OCI-LY1 (cell line): ENCODE data around the gene PHLDB3.

Experiments
- EZH2 ChIP-seq: fragments of 200-600 bp; sonication (generic), shearing (Covaris generic); IDR thresholded peaks from 2 replicates; pipeline ENCODE4 v1.8.0; 2017; ENCODE audit warnings: borderline replicate concordance, mixed run types, mild to moderate bottlenecking, antibody characterized with exemption, low read length, moderate library complexity, mixed read lengths
- TF ChIP-seq, protein P1 (sequence below): fragments of 200-600 bp; sonication (generic), shearing (Covaris generic); IDR thresholded peaks from 2 replicates; pipeline ENCODE4 v1.5.1; 2017; ENCODE audit warnings: mild to moderate bottlenecking, antibody characterized with exemption, low read length, moderate library complexity, mixed read lengths

DNA sequence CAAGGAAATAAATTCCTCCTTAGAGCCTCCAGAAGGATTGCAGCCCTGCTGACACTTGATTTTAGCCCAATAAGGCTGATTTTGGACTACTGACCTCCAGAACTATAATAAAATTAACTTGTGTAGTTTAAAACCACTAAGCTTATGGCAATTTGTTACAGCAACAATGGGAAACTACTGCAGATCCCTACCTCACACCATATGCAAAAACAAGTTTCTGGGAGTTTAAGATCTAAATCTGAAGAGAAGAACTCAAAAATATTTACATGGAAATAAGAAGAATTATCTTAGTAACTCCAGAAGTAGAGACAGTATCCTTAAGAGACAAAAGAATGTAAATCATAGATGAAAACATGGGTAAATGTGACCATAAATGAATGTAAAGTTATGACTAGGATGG is 34.4 kb upstream of the PHLDB3 start:
- TF ChIP-seq, protein P1, sequence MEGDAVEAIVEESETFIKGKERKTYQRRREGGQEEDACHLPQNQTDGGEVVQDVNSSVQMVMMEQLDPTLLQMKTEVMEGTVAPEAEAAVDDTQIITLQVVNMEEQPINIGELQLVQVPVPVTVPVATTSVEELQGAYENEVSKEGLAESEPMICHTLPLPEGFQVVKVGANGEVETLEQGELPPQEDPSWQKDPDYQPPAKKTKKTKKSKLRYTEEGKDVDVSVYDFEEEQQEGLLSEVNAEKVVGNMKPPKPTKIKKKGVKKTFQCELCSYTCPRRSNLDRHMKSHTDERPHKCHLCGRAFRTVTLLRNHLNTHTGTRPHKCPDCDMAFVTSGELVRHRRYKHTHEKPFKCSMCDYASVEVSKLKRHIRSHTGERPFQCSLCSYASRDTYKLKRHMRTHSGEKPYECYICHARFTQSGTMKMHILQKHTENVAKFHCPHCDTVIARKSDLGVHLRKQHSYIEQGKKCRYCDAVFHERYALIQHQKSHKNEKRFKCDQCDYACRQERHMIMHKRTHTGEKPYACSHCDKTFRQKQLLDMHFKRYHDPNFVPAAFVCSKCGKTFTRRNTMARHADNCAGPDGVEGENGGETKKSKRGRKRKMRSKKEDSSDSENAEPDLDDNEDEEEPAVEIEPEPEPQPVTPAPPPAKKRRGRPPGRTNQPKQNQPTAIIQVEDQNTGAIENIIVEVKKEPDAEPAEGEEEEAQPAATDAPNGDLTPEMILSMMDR, result no peak
- TF ChIP-seq EZH2, result no peak
